ENCODE data around the gene DMRT3.
"Not testable (repeated sequence)": the region's sequence is repeated elsewhere in the genome, so short reads cannot be mapped to it uniquely, and the experiment has no call there.

Gene DMRT3

DNA sequence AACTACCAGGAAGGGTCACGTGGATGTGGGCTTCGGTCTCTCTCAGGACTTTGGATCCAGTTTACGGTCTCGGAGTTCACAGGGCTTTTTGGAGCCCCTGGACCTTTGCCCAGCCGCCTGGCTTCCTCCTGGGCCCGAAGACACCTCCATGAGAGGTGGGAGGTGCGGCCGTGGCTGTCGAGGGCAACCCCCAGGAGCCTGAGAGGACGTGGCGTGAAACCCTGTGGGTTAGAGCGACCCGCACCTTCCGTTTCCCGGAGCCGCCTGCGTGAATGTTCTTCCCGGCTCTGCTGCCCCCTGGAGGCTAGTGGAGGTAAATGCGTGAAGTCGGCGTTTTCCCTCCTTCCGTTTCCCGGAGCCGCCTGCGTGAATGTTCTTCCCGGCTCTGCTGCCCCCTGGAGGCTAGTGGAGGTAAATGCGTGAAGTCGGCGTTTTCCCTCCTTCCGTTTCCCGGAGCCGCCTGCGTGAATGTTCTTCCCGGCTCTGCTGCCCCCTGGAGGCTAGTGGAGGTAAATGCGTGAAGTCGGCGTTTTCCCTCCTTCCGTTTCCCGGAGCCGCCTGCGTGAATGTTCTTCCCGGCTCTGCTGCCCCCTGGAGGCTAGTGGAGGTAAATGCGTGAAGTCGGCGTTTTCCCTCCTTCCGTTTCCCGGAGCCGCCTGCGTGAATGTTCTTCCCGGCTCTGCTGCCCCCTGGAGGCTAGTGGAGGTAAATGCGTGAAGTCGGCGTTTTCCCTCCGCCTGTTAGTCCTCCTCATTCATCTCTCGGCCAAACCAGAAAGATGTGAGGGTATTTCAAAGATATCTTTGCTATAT lies 22.1 kb downstream of the DMRT3 start:
- not testable (repeated sequence) for FAIRE-seq; DNase-seq (ENCODE audit: insufficient read length, low spot score)

GRCh38 chr9:1001838-1002237 lies 25.4 kb downstream of the DMRT3 start:
- FAIRE-seq (no peak), DNase-seq (ENCODE audit: insufficient read length, low spot score) (no peak)

GRCh38 chr9:1002678-1003077 lies 26.2 kb downstream of the DMRT3 start:
- no peak for DNase-seq (ENCODE audit: insufficient read length, low spot score)
- no peak for FAIRE-seq

- FAIRE-seq (no peak), DNase-seq (ENCODE audit: insufficient read length, low spot score) (peak; percentile 32)
Observed at GRCh38 chr9:1005043-1005667, 28.7 kb downstream of the DMRT3 start.

DNA sequence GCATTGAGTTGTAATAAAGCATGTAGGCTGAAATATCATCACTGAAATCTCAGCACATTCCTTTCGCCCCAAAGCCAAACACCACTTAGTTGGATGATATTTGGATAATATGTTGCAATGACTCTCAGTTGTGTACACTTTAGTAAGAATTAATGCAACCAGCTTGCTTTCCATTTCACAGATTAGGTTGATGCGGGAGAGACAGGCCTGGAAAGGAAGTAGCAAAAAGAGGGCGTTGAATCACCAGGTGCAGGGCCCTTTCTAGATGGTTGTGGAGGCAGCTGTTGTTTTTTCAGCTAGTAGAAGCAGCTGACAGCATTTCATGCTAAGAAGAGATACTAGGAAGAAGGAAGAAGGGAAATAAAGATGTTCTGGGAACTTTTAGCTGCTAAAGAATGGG lies 30.9 kb downstream of the DMRT3 start:
- FAIRE-seq (no peak), DNase-seq (ENCODE audit: insufficient read length, low spot score) (no peak)

GRCh38 chr9:1008216-1008615 lies 31.8 kb downstream of the DMRT3 start:
- DNase-seq (ENCODE audit: insufficient read length, low spot score) (no peak), FAIRE-seq (no peak)

- FAIRE-seq (peak; percentile 52), DNase-seq (ENCODE audit: insufficient read length, low spot score) (peak; percentile 50)
Observed at GRCh38 chr9:1009101-1009707, 32.7 kb downstream of the DMRT3 start.

DNA sequence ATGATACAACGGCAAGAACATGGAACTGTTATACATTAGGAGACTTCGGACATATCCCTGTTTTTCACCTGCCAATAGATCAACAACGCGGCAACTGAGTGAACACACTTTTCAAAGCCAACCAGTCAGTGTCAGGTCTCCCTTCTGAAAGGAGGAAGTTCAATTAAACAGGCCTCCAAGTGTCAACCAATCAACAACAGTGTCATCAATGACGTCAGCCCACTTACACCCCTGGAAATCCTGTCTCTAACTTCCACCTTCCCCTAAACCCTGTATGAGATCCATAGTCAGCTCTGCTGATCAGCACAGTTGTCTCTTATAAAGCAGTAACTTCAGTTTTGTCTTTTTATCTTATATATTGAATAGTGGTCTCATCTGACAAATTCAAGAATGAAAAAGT lies 36.6 kb downstream of the DMRT3 start:
- FAIRE-seq: no peak
- DNase-seq (ENCODE audit: insufficient read length, low spot score): no peak

DNA sequence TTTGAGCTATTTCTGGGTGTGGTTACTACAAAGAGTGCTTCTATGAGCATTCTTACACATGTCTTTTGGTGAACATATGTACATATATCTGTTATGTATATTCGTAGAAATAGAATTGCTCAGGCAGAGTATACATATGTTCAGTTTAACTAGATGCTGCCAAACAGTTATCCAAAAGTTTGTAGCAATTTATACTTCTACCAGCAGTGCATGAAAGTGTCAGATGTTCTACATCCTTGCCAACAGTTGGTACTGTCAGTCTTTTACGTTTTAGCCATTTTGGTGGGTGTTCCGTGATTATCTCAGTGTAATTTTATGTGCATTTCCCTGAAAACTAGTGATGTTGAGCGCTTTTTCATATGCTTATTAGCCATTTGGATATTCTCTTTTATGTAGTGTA lies 37.8 kb downstream of the DMRT3 start:
- FAIRE-seq: no peak
- no peak for DNase-seq (ENCODE audit: insufficient read length, low spot score)

- DNase-seq (ENCODE audit: insufficient read length, low spot score) (no peak), FAIRE-seq (no peak)
Observed at GRCh38 chr9:1014640-1015039, 38.2 kb downstream of the DMRT3 start.

DNA sequence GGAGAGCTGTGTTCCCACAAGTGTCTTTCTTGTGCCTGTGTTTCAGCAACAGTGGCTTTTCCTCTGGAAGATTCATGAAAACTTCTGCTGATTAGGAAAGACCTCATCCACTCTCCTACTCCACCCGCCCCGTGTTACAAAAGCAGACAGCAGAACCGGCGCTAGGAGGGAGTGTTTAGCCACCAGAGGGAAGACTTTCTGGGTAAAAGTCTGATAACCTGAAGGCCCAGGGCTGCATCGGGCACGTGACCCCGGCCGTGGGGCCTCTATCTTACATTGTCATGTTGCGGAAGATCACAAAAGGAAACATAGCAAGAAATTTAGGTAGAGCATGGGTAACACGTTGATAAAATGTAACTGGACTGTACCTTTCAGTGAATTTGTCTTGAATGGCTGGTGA lies 41.7 kb downstream of the DMRT3 start:
- FAIRE-seq (no peak), DNase-seq (ENCODE audit: insufficient read length, low spot score) (no peak)

DNA sequence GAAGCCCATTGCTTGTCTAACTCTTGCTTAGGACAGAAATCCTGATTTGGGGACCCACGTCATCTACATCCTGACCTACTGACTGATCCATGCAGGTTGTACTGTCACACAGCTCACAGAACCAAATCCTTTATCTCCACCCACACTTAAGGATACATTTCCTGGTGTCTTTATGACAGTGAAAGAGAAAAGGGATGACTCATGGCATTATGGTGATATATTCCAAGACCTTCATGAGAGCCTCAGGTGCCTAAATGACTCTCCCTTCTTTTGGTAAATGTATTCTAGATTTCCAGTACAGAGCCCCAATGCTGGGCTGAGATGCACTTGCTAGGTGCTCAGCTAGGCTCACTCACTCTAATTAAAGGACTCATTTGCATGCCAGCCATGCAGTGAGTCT lies 47.7 kb downstream of the DMRT3 start:
- FAIRE-seq (no peak), DNase-seq (ENCODE audit: insufficient read length, low spot score) (no peak)

GRCh38 chr9:1025131-1025530 lies 48.7 kb downstream of the DMRT3 start:
- FAIRE-seq: no peak
- no peak for DNase-seq (ENCODE audit: insufficient read length, low spot score)

- FAIRE-seq: no peak
- no peak for DNase-seq (ENCODE audit: insufficient read length, low spot score)
Observed at GRCh38 chr9:1026219-1026618, 49.8 kb downstream of the DMRT3 start.

- FAIRE-seq (no peak), DNase-seq (ENCODE audit: insufficient read length, low spot score) (no peak)
Observed at GRCh38 chr9:1028501-1029190, 52.2 kb downstream of the DMRT3 start.

DNA sequence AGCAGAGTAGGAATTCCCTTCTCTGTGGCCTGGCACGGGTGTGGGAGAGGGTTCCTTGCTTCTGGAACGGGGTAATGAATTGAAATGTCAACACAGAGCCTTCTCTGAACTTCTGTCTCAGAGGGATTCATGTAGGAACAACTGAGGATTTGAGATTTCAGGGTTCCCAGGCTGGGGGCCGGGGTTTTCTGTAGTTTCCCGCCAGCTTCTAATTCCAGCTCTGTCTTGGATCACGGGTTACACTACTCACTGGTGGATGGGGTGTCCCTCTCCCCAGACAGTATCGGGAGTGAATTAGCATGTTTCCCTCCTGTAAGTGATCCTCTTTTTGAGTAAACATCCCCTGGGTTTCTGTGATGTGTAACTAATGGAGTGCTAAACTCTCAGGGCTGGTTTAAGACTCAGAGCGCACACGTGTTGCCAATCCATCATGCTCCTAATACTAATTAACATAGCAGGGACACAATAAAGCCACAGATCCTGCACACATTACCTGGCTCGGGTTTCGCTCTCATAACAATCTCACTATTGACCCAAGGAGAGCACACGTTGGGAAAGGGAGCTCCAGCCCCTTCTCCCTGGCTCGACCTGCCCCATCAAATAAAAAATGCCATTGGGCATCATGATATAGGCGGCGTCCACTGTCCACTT lies 55.6 kb downstream of the DMRT3 start:
- DNase-seq (ENCODE audit: insufficient read length, low spot score) (no peak), FAIRE-seq (no peak)

DNA sequence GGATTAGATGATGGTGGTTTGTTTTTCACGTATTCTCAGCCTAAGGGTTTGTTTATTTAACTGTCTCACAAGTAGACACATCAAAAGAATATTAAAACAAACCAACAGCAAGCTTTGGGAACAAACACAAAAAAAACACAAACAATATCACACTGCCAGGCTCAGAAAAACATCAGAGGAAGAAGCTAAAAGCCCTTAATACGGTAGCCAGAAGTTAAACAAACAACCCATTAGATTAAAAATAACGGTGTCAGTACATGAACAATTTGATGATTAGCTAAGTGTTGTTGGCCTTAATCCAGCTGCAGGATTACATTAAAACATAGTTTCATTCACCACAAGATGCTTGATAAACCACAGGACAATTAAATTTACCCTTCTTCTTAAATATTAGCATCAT lies 57.8 kb downstream of the DMRT3 start:
- no peak for DNase-seq (ENCODE audit: insufficient read length, low spot score)
- FAIRE-seq: no peak

DNA sequence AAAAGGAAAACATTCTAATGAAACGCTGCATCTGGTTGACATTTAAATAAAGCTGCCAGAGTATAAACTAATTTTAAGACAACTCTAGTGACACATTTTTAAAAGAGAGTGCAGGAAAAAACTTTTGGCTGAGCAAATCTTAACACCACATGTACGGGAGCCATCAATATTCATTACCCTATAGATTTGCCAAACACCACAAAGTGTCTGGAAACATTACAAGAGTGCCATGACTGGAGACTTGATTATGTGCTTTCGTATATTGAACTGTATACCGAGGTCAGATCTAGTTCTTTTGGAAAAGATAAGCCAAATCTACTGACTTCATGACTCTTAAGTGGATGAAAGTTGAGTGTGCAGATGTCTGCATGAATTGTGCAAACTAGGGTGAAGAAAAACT lies 63.1 kb downstream of the DMRT3 start:
- FAIRE-seq (no peak), DNase-seq (ENCODE audit: insufficient read length, low spot score) (no peak)
